Measurements from ENCODE around the gene PLEKHS1. TPM values are rescaled to one million over a fixed set of nuclear protein-coding genes. Genes with fewer than 3 reads are reported as not detected.

Gene PLEKHS1
- total RNA-seq, 1 experiment from 2014 or later = not detected

- no peak overlapping the region for H3K4me3 Mint-ChIP-seq
- H3K4me1 ChIP-seq (ENCODE audit: insufficient read depth, low read length) = peaks cover 4% of the 10 kb centered on the region; the same call in 1 of the 2 replicates
- no peak overlapping the region for H3K9ac ChIP-seq (ENCODE audit: extremely low read depth, insufficient read length, low read length)
- H3K4me1 Mint-ChIP-seq = peaks cover 11 to 12% of the 10 kb centered on the region in 2 experiments
- H2BK5ac ChIP-seq (ENCODE audit: insufficient read length, low read length) = no peak overlapping the region
- H2BK120ac ChIP-seq (ENCODE audit: low read depth, low read length, poor library complexity, severe bottlenecking) = no peak overlapping the region
- no peaks in the 10 kb centered on the region for H4K20me1 ChIP-seq (ENCODE audit: control insufficient read depth, insufficient read depth, insufficient read length)
- no peak overlapping the region for H3K4me2 ChIP-seq (ENCODE audit: insufficient read depth, insufficient read length, low read length)
- H3K9me3 ChIP-seq (ENCODE audit: control insufficient read depth, low read depth, low read length) = no peaks in the 10 kb centered on the region
- no peaks in the 10 kb centered on the region for H3K9me3 Mint-ChIP-seq
- no peaks in the 10 kb centered on the region for H3K79me2 ChIP-seq (ENCODE audit: insufficient read depth, low read length)
- no peak overlapping the region for H3K18ac ChIP-seq (ENCODE audit: insufficient read length, low read depth, low read length)
- no peak overlapping the region for H3K56ac ChIP-seq (ENCODE audit: insufficient read length, low read depth, low read length)
- no peak overlapping the region for H2BK20ac ChIP-seq (ENCODE audit: low read depth, low read length, poor library complexity, severe bottlenecking)
- no peaks in the 10 kb centered on the region for H3K23me2 ChIP-seq (ENCODE audit: insufficient read length, low read depth, low read length, poor library complexity, severe bottlenecking)
- H3K79me1 ChIP-seq (ENCODE audit: insufficient read depth, low read depth, low read length, poor library complexity, severe bottlenecking) = no peaks in the 10 kb centered on the region
- H3K14ac ChIP-seq (ENCODE audit: insufficient read depth, low read length) = no peak overlapping the region
- no peaks in the 10 kb centered on the region for H3K27me3 Mint-ChIP-seq (ENCODE audit: low read depth)
- H2AFZ ChIP-seq (ENCODE audit: low read length) = no peak overlapping the region
- no CpG with 5 or more reads among the region's 4 CpGs for WGBS (ENCODE audit: extremely low coverage, insufficient read length, low lambda C conversion rate)
- H3K23ac ChIP-seq (ENCODE audit: insufficient read length, low read depth, low read length) = no peak overlapping the region
- TF ChIP-seq, protein P1, sequence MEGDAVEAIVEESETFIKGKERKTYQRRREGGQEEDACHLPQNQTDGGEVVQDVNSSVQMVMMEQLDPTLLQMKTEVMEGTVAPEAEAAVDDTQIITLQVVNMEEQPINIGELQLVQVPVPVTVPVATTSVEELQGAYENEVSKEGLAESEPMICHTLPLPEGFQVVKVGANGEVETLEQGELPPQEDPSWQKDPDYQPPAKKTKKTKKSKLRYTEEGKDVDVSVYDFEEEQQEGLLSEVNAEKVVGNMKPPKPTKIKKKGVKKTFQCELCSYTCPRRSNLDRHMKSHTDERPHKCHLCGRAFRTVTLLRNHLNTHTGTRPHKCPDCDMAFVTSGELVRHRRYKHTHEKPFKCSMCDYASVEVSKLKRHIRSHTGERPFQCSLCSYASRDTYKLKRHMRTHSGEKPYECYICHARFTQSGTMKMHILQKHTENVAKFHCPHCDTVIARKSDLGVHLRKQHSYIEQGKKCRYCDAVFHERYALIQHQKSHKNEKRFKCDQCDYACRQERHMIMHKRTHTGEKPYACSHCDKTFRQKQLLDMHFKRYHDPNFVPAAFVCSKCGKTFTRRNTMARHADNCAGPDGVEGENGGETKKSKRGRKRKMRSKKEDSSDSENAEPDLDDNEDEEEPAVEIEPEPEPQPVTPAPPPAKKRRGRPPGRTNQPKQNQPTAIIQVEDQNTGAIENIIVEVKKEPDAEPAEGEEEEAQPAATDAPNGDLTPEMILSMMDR (conservative IDR thresholded peaks at IDR 0.05) = no peak
- H4K8ac ChIP-seq (replicated peaks; ENCODE audit: insufficient read length, low read depth, low read length) = no peak overlapping the region
- H3K4ac ChIP-seq (ENCODE audit: low read depth, low read length) = no peak overlapping the region
- H3T11ph ChIP-seq (ENCODE audit: low read length) = no peak overlapping the region
- no peak overlapping the region for H4K91ac ChIP-seq (ENCODE audit: insufficient read length, low read depth, low read length)
- no peak overlapping the region for H3K27ac ChIP-seq (ENCODE audit: insufficient read length, low read depth, low read length)
- no peak overlapping the region for H2BK12ac ChIP-seq (ENCODE audit: insufficient read length, low read depth, low read length)
- H3K36me3 Mint-ChIP-seq (ENCODE audit: insufficient read depth in 1 of 3, low read depth in 3 of 3) = peaks cover 7 to 12% (median 9%) of the 10 kb centered on the region in 3 experiments
- no peak for DNase-seq
- H3K27me3 ChIP-seq (ENCODE audit: insufficient read depth, low read length) = no peaks in the 10 kb centered on the region
- no peak overlapping the region for H4K5ac ChIP-seq (ENCODE audit: insufficient read length, low read depth, low read length)
- H3K27ac Mint-ChIP-seq = no peak overlapping the region
- no peak overlapping the region for H2BK15ac ChIP-seq (ENCODE audit: low read depth, low read length)
- H2AK5ac ChIP-seq (ENCODE audit: insufficient read length, low read length) = no peak overlapping the region
These were observed 18.5 kb upstream of the PLEKHS1 start for GRCh38 chr10:113732966-113733365.
